Adipocyte (in vitro differentiated cells): Measurements from ENCODE around the gene SRGAP2.
"Not testable (repeated sequence)": the region's sequence is repeated elsewhere in the genome, so short reads cannot be mapped to it uniquely, and the experiment has no call there.

Experiments used
- DNase-seq: peaks from one replicate; pipeline ENCODE4 v3.0.0-alpha.2; 2015; ENCODE audit warnings: low read depth
- H3K27me3 ChIP-seq: replicated peaks from 2 replicates; pipeline ENCODE4 v1.7.0; 2013; ENCODE audit warnings: mild to moderate bottlenecking, low read length, moderate library complexity; ENCODE audit not compliant: control insufficient read depth, insufficient read depth
- H3K36me3 ChIP-seq: 2 replicates; pipeline ENCODE4 v1.7.0; 2013; ENCODE audit warnings: low read length, mild to moderate bottlenecking, moderate library complexity; ENCODE audit not compliant: control insufficient read depth, insufficient read depth, severe bottlenecking
- H3K4me1 ChIP-seq: 2 replicates; pipeline ENCODE4 v1.7.0; 2013; ENCODE audit warnings: mild to moderate bottlenecking, low read length, moderate library complexity; ENCODE audit not compliant: control insufficient read depth, insufficient read depth
- H3K4me3 ChIP-seq: 2 replicates; pipeline ENCODE4 v1.7.0; 2013; ENCODE audit warnings: mild to moderate bottlenecking, low read length, moderate library complexity
- H3K9ac ChIP-seq: 2 replicates; pipeline ENCODE4 v1.7.0; 2013; ENCODE audit warnings: mild to moderate bottlenecking, low read length, moderate library complexity
- H3K9me3 ChIP-seq: 2 replicates; pipeline ENCODE4 v1.7.0; 2013; ENCODE audit warnings: mild to moderate bottlenecking, low read length, moderate library complexity; ENCODE audit not compliant: control insufficient read depth

The SRGAP2 gene

DNA sequence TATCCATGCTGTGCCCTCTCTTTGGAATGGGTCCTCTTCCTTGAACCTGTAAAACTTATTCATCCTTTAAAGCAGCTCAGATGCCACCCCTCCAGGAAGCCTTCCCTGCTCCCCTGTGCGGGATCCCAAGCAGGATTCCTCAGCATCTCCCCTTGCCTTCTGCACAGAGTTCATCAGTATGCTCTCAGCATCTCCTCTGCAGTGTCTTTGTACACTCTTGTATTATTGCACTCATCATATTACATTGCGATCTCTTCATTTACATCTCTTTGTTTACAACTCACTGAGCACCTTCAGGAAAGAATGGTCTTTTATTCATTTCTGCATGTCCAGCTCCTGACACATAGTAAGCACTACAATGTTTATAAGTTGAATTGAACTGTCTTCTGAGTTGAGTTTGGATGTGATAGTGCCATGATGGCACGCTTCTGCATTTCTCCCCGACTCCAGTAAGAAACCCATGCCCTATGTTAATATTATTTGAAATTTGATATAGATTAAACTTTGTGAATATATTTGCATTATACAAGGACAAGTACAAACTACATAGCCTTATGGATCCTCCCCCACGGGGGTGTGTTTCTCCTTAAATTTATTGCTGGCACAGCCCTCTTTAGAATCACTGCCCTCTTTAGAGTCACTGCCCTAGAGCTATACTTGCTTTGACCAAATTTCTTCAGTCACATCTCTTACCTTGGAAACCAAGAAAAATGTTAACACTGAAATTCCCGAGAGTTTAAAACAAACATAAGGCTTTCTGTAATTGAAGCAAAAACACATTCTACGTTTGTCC lies 12.5 kb downstream of the SRGAP2 start:
- not testable (repeated sequence) for H3K9ac ChIP-seq, H3K9me3 ChIP-seq, H3K4me3 ChIP-seq, H3K27me3 ChIP-seq, DNase-seq, H3K4me1 ChIP-seq, H3K36me3 ChIP-seq

DNA sequence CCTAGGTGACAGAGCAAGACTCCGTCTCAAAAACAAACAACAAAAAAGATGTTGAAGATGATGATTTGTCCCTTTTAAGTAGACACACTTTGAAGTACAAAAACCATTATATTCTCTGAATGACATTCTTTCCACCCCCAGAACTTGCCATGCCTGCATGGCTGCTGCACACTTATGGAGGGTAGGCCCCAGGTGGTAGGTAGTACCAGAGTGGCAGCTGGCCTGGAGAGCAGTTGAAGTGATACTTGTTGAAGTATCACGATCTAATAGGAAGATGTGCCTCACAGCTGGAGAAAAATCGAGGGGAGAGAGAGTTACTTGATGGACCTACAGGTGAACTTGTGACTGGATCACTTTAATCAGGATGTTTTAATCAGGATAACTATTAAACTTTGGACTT lies 14.9 kb downstream of the SRGAP2 start:
- not testable (repeated sequence) for H3K36me3 ChIP-seq, H3K9me3 ChIP-seq, H3K27me3 ChIP-seq, DNase-seq, H3K9ac ChIP-seq, H3K4me1 ChIP-seq, H3K4me3 ChIP-seq

- H3K27me3 ChIP-seq, H3K9ac ChIP-seq, H3K4me3 ChIP-seq, H3K36me3 ChIP-seq, DNase-seq, H3K4me1 ChIP-seq, H3K9me3 ChIP-seq: not testable (repeated sequence)
Observed at GRCh38 chr1:206218765-206219164, 15.4 kb downstream of the SRGAP2 start.

DNA sequence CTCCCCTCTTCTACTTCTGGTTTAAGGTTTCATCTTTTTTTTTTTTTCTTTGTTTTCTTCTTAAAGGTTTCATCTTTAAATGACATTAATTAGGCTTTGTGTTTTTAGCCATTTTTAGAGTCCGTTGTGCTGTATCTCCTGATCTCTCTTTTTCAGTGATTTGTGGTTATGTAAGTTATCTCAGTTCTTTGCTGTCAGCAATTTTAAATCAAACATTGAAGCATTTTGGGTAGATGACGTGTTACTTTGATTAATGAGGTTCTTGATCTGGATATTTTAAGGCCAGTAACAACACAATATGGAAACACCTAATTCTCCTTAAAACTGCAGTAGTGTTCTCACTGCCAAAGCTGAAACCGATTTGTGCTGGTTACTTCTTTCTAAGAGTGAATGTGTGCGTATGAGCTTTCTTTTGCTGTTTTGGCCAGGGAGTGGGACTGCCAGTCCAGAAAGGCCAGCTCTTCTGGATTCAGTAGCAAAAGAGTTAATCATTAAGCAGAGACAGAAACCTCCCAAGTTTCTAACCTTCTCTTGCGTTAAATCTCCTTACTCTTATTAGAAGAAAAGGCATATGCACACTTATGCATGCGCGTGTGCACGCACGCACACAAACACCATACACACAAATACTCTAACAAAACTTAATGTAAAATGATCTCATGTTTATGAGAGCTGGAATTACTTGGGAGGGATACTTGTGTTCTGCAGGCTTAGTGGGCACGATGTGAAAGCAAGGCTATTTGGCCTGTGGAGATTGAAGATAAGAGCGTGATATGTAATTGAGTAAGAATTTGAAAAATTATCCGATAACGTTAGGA lies 16.4 kb downstream of the SRGAP2 start:
- DNase-seq, H3K4me3 ChIP-seq, H3K36me3 ChIP-seq, H3K9me3 ChIP-seq, H3K9ac ChIP-seq, H3K4me1 ChIP-seq, H3K27me3 ChIP-seq: not testable (repeated sequence)

DNA sequence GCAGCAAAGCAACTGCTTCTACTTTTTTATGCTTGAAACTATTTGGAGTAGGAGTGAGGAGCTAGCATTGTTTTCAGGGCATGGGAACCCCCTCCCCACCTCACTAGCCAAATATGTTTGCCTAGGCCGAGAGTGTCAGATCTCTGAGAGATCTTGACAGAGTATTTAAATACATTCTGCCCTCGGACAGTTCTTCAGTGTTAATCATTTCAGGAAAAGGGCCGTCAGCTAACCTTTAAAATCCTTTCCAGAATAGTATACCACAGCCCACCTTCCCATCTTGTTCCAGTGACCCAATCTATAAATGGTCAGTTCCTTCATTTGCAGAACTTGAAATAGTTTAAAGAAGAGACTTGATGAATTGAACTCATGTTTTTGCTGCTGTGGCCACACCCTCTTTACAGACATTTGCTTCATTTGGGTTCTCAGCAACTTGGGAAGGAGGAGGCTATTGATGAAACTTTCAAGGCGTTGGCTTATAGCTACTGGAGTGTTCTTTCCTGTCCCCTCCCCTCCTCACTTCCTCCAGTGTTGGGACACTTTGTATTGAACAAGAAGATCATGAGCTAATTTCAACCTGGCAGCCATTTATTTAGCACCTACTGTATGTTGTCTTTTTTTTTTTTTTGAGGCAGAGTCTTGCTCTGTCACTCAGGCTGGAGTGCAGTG lies 17.1 kb downstream of the SRGAP2 start:
- DNase-seq, result peak; percentile 8
- peak overlapping the region; percentile 14 for H3K9ac ChIP-seq
- H3K4me3 ChIP-seq, H3K27me3 ChIP-seq, H3K4me1 ChIP-seq, H3K9me3 ChIP-seq, H3K36me3 ChIP-seq: not testable (repeated sequence)

GRCh38 chr1:206221585-206221984 lies 18.2 kb downstream of the SRGAP2 start:
- DNase-seq, H3K9me3 ChIP-seq, H3K9ac ChIP-seq, H3K4me1 ChIP-seq, H3K36me3 ChIP-seq, H3K27me3 ChIP-seq, H3K4me3 ChIP-seq: not testable (repeated sequence)

DNA sequence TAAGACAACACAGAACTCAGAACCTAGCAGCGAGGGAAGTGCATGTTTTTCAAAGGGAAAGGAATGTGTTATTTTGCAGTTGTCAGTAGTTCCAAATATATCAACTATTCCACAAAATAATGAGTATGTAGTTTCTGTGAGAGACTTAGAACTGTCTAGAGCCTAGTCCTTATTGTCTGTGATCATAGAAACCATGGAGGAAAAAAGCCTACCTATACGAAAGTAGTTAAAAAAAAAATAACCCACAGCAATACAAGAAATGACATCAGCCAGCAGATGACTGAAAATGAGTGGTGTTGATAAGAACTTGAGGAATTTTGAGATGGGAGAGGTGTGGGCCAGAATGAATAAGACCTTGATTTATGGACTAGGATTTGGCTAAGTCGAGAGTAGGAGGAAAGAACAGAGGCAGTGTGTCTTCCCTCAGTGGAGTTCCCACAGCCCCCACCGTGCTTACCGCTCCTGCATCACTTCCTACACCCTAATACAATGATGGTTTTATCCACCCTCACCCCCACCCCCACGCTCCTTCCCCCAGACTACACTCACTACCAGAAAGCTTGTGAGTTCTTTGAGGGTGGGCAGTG lies 20.9 kb downstream of the SRGAP2 start:
- DNase-seq, H3K4me3 ChIP-seq, H3K4me1 ChIP-seq, H3K36me3 ChIP-seq, H3K9me3 ChIP-seq, H3K27me3 ChIP-seq, H3K9ac ChIP-seq: not testable (repeated sequence)

- not testable (repeated sequence) for H3K36me3 ChIP-seq, H3K9me3 ChIP-seq, H3K4me1 ChIP-seq, H3K9ac ChIP-seq, H3K27me3 ChIP-seq, DNase-seq, H3K4me3 ChIP-seq
Observed at GRCh38 chr1:206225386-206225785, 22.0 kb downstream of the SRGAP2 start.

DNA sequence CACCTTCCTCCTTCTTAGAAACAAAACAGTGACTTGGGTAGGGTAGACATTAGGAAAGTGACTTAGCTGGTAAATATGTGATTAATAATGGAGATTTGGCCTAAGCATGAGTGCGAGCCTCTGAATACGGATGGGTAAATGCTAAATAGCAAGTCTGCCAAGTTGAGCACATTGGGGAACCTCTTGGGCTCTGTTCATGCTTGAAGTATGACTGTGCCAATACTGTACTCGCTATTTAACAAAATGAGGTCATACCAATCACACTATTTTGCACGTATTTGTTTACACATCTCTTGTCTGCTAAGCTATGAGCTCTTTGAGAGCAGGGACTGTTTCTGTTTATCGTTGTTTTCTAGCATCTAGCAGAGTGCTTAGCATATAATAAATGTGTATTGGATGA lies 23.5 kb downstream of the SRGAP2 start:
- H3K27me3 ChIP-seq, DNase-seq: not testable (repeated sequence)

DNA sequence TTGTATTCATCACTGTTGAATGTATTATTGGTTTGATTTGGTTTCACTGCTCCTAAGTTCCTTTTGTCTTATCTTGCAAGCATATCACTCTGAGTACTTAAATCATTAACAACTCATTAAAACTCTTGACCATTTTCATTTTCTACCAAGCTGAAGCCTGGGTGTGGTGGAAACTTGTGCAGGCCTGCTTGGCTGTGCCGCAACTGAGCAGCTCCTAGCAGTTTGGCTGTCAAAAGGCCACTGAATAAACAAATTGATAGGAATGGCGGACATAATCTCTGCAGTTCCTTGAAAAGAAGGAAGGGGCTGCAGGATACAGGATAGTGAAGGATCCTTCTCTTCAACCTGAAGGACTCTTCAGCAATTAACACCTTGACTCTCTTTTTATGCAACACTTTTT lies 25.9 kb downstream of the SRGAP2 start:
- not testable (repeated sequence) for H3K36me3 ChIP-seq, DNase-seq, H3K9me3 ChIP-seq, H3K9ac ChIP-seq, H3K27me3 ChIP-seq, H3K4me3 ChIP-seq, H3K4me1 ChIP-seq

More for the DNA sequence above, 23.5 kb downstream of the SRGAP2 start:
- not testable (repeated sequence) for H3K36me3 ChIP-seq, H3K9me3 ChIP-seq, H3K4me1 ChIP-seq, H3K9ac ChIP-seq, H3K4me3 ChIP-seq

DNA sequence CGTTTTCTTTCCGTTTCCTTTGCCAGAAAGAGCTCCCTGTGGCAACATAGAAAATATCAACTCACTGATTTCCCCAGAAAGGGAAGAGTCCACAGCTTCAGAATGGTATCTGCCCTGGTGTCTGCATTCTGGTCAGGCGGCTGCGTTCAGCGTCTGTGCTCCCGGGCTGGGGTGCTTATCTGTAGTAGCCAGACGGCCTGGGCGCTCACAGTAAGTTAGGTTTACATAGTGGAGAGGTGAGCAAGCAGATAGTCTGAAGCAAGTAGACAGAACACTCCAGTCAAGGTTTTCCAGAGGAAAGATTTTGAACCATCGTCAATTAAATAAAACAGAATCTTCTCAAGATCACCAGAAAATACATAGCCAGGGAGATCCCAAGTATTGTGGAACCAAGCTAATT lies 28.6 kb downstream of the SRGAP2 start:
- H3K4me1 ChIP-seq, H3K27me3 ChIP-seq, H3K9ac ChIP-seq, H3K9me3 ChIP-seq, H3K4me3 ChIP-seq, H3K36me3 ChIP-seq, DNase-seq: not testable (repeated sequence)
